HG03558 (cell line): ENCODE measurements around the gene EEF1A2.

ENCODE experiments used
- ATAC-seq: cut with Tn5 transposase; IDR thresholded peaks from one replicate; pipeline ENCODE4 v1.9.1; 2021; ENCODE audit warnings: moderate number of reproducible peaks; ENCODE audit not compliant: unreplicated experiment; ENCODE audit errors: extremely low read depth

The EEF1A2 gene

GRCh38 chr20:63440366-63440955 is 58.4 kb downstream of the EEF1A2 start:
- no peak for ATAC-seq

GRCh38 chr20:63439866-63440265 is 59.0 kb downstream of the EEF1A2 start:
- ATAC-seq, result no peak

GRCh38 chr20:63438121-63438520 is 60.8 kb downstream of the EEF1A2 start:
- ATAC-seq, result no peak
